Dedifferentiated amniotic fluid mesenchymal stem cell (primary cell): ENCODE measurements around the gene ZNF683.

Source experiments
- DNase-seq: peaks from one replicate; pipeline ENCODE4 v3.0.0-alpha.2; 2016; ENCODE audit errors: extremely low spot score

ZNF683 gene

GRCh38 chr1:26358411-26359384 lies 13.9 kb downstream of the ZNF683 start:
- no peak for DNase-seq

- no peak for DNase-seq
Observed at GRCh38 chr1:26357121-26357602, 15.4 kb downstream of the ZNF683 start.

GRCh38 chr1:26356106-26356505 lies 16.4 kb downstream of the ZNF683 start:
- no peak for DNase-seq

- no peak for DNase-seq
Observed at GRCh38 chr1:26354972-26355371, 17.6 kb downstream of the ZNF683 start.

GRCh38 chr1:26353976-26354820 lies 18.4 kb downstream of the ZNF683 start, which contains the start of gene CRYBG2:
Gene CRYBG2 (minus strand): TSS chr1:26354130. CDS start chr1:26346657, 7,473 bp downstream.
- DNase-seq: no peak

DNA sequence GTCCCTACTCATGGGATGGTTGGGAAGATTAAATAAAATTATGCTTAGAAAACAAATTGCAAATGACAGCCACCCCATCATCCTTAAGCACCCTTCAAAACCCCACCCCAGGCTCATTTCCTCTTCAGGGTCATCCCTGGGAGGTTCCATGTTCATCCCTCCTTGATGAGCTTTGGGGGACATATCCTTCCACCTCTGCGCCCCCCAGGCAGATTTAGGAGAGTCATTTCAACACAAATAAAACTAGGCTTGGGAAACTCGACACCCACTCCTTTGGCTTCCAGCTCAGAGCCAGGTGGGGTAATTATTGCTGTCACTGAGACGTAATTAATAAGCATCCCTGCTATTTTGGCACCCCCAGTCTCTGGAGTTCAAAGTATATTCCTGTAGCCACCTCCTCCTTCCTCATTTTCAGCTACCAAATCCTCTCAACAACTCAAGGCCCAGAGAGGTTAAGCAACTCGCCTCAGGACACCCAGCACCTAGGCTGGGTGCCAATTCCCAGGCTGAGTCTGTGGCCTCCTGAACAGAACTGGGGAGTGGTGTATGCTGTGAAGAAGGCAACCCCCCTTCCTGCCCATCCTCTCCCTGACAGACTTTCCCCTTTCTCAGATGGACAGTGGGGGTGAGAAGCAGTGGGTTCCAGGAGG lies 19.2 kb downstream of the ZNF683 start:
- no peak for DNase-seq

DNA sequence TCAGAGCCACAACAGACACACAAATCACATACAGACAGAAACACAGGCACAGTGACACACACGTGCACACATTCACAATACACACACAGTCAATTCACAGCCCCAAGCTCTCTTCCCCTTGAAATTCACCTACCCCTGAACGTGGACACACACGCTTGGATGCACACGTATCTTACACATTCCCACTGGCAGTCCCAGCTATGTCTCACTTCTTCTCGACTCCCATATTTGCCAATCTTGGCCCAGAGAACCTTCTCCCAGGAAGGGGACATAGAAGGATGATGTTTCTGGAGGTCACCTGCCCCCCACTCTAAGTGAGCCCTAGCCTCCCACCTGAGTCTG lies 20.2 kb downstream of the ZNF683 start:
- DNase-seq: no peak

GRCh38 chr1:26351590-26352337 lies 20.8 kb downstream of the ZNF683 start:
- no peak for DNase-seq

GRCh38 chr1:26350701-26351589 lies 21.6 kb downstream of the ZNF683 start:
- DNase-seq: no peak

DNA sequence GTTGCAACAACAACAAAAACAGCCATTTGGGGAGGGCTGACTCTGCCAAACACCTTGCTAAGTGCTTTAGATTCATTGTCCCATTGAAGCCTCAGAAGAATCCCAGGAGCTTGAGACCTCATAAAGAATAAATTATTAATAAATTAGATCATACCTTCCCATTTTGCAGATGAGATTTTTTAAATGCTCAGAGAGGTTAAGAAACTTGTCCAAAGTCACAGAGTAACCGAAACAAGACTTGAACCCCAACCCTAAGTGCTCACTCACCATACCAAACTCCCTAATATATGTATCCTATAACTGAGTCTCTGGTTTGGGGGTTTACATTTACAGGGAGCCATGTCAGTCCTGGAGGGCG lies 22.2 kb downstream of the ZNF683 start:
- no peak for DNase-seq

DNA sequence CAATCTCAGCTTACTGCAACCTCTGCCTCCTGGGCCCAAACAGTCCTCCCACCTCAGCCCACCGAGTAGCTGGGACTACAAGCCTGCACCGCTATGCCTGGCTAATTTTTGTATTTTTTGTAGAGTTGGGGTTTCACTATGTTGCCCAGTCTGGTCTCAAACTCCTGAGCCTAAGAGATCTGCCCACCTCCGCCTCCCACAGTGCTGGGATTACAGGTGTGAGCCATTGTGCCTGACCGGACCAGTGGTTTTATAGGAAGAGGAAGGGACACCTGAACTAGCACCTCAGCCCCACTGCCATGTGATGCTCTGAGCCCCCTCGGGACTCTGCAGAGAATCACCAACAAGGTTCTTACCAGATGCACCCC lies 22.7 kb downstream of the ZNF683 start:
- no peak for DNase-seq

DNA sequence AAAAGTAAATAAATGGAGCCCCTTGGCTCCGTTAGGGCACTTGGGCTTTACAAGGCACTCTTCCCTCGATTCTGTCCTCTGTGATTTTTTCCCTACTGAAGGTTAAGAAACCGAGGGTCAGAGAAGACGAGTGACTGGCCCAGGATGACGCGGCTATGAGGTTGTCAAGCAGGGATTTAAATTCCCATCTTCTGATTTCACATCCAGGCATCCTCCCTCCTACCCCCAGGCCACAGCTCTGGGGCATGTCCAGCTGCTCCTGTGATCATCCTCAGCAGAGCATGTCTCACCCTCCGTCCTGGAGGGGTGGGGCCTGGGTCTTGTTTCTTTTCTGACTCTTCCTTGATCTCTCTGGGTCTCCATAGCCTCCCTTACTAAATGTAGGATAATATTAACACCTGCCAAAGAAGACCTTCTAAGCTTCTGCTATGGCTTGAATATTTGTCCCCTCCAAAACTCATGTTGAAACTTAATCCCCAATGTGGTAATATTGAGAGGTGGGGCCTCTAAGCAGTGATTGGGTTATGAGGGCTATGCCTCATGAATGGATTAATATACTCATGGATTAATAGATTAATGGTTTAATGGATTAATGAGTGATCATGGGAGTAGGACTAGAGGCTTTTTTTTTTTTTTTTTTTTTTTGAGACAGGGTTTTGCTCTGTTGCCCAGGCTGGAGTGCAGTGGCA lies 23.2 kb downstream of the ZNF683 start:
- no peak for DNase-seq

- no peak for DNase-seq
Observed at GRCh38 chr1:26346274-26347033, 26.1 kb downstream of the ZNF683 start.

DNA sequence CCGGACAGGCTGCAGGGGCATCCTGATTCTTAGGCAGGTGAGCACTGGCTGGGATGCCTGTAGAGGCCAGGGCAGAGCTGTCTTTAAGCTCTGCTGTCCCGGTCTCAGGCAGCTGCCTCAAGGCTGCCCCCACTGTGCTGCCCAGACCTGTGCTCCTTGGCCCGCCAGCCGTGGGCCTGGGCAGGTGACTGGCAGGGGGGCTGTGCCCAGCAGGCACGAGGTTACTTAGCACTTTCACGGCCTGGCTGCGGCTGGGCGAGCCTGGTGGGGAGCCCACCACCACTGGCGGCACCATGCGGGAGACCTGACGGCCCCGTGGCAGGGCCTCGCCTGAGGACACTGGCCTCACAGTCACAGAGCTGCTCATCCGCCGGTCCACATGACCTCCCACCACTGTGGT lies 26.8 kb downstream of the ZNF683 start:
- no peak for DNase-seq

GRCh38 chr1:26344147-26344920 lies 28.2 kb downstream of the ZNF683 start:
- DNase-seq: no peak

- DNase-seq: no peak
Observed at GRCh38 chr1:26340047-26340481, 32.5 kb downstream of the ZNF683 start.

- DNase-seq: no peak
Observed at GRCh38 chr1:26338670-26339069, 33.9 kb downstream of the ZNF683 start.

DNA sequence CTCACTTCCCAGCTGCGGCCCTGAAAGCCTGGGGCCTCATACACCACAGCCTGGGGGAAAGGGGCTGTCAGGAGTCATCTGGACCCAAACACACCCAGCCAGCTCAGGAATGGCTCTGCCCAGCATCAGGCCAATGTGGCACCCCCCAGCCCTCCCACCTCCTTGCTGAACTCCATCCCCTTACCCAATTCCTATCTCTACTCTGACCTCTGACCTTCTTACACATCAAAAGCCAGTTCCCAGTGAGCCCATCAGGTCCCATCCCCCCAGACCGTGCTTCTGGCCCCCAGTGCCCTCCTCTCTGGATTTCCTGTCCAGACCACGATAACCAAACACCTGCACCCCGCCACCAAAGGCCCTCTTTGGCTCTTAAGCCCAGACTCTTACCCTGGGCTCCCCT lies 34.9 kb downstream of the ZNF683 start:
- no peak for DNase-seq
